Activated T-cell treated with anti-CD3 and anti-CD28 coated beads, Interleukin-2, amount 50 U/mL, for 4 hours (primary cell): ENCODE measurements around the gene HPCAL1. TPM values are rescaled to one million over a fixed set of nuclear protein-coding genes. Genes with fewer than 3 reads are reported as not detected.

Experiments used
- ATAC-seq, 2 donors: fragments of 200-7000 bp; cut with Tn5 transposase; one replicate each; pipeline ENCODE4 v1.10.0; 2021
- DNase-seq: peaks from one replicate; pipeline ENCODE4 v3.0.0-alpha.2; 2020
- H3K27me3 Mint-ChIP-seq: one replicate; pipeline ENCODE4 v1.8.0; 2021; ENCODE audit warnings: low read depth, mixed read lengths
- H3K36me3 Mint-ChIP-seq: one replicate; pipeline ENCODE4 v1.8.0; 2022; ENCODE audit warnings: mixed read lengths; ENCODE audit not compliant: insufficient read depth
- H3K4me1 Mint-ChIP-seq: one replicate; pipeline ENCODE4 v1.8.0; 2021; ENCODE audit warnings: low read depth, mixed read lengths
- H3K4me3 Mint-ChIP-seq: one replicate; pipeline ENCODE4 v1.8.0; 2021; ENCODE audit warnings: mild to moderate bottlenecking, moderate library complexity, mixed read lengths
- H3K9me3 Mint-ChIP-seq: one replicate; pipeline ENCODE4 v1.8.0; 2021; ENCODE audit warnings: mixed read lengths
- total RNA-seq, 3 donors: library from RNA; stranded (reverse); gene quantifications; one replicate each; pipeline ENCODE4 v1.2.1, GENCODE V29; 2021

HPCAL1 gene
- total RNA-seq, 3 donors from 2014 or later, result 40.8 to 44.7 (median 43.3) TPM

DNA sequence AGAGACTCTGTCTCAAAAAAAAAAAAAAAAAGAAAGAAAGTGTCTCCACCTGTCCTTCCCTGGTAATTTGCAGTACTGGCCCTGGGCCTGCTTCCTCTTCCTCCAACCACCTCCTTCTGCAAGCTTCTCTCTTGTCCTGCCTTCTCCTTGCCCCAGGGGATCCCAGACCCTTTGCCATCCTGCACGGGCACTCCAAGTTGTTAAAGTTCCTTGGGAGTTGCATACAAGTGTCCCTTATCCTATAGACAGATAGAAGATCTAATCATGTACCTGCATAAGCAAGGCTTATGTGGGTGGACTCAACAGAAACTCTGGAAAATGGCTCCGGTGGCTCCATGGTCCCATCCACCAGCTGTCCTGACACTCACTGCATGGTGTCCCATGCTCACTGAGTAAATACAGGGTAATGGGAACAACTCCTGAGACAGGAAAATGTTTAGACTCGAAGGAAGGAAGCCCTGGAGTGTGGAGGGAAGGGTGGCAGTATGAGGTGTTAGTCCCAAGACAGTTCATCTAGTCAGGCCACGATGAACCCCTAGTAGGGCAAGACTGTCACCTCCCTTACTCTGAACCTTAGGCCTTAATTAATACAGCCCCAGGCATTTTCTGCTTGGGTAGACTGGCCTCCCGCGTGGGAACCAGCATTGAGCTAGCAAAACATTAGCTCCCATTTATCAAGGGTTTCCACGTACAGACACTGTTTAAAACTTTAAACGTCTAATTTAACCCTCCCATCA, 128.3 kb downstream of the HPCAL1 start:
- no peak for ATAC-seq
- no peaks in the 10 kb centered on the region for H3K9me3 Mint-ChIP-seq
- no peak for DNase-seq
- no peak overlapping the region for H3K4me3 Mint-ChIP-seq
- peaks cover 10% of the 10 kb centered on the region for H3K36me3 Mint-ChIP-seq
- H3K4me1 Mint-ChIP-seq, result peaks cover 12% of the 10 kb centered on the region
- peaks cover 11% of the 10 kb centered on the region for H3K27me3 Mint-ChIP-seq

DNA sequence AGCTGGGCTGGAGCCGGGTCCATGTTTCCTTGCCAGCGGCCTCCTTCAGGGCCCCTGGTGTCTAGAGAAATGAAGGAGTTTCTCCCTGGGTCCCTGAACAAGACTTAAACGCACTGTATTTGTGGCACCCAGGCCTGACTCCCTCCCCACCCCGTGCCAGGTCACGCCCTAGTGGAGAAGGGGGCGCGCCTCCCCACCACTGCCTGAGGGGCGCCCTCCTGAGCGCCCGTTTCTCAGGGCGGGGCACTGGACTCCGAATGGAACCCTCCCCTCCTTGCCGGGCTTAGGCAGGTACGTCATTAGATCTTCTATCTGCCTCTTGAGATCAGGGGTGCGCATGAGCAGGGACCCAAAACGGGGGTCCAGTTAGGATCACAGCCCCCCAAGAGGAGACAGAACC, 129.1 kb downstream of the HPCAL1 start:
- ATAC-seq, result no peak
- H3K36me3 Mint-ChIP-seq, result peaks cover 8% of the 10 kb centered on the region
- H3K4me1 Mint-ChIP-seq, result peaks cover 12% of the 10 kb centered on the region
- peaks cover 11% of the 10 kb centered on the region for H3K27me3 Mint-ChIP-seq
- DNase-seq, result no peak
- H3K9me3 Mint-ChIP-seq, result no peaks in the 10 kb centered on the region
- peak overlapping the region; percentile 26 for H3K4me3 Mint-ChIP-seq

GRCh38 chr2:10432311-10433181, 129.8 kb downstream of the HPCAL1 start:
- peaks cover 2% of the 10 kb centered on the region for H3K36me3 Mint-ChIP-seq
- peaks cover 12% of the 10 kb centered on the region for H3K4me1 Mint-ChIP-seq
- H3K9me3 Mint-ChIP-seq, result no peaks in the 10 kb centered on the region
- H3K4me3 Mint-ChIP-seq, result peak overlapping the region; percentile 26
- peaks cover 11% of the 10 kb centered on the region for H3K27me3 Mint-ChIP-seq
- peak; percentile 19 to 68 for ATAC-seq
- no peak for DNase-seq

DNA sequence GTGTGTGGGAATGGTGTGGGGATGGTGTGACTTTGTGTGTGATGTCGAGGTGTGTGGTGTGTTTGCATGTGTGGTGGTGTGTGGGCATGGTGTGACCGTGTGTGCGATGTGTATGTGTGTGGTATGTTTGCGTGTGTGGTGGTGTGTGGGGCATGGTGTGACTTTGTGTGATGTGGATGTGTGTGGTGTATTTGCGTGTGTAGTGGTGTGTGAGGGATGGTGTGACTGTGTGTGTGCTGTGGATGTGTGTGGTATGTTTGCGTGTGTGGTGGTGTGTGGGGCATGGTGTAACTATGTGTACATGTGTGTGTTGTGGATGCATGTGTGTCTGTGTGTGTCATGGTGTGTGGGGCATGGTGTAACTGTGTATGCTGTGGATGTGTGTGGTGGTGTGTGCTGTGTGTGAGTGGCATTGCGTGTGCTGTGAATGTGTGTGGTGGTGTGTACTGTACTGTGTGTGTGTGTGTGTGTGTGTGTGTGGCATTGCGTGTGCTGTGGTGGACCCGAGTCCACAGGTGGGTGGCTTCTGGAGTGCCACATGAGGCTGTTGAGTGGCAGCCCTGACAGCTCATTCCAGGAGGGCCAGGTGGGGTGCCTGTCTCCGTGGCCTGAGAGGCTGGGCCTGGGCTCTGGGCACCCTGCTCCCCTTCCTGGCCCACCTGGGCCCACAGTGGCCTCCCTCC, 130.7 kb downstream of the HPCAL1 start:
- ATAC-seq, result no peak
- H3K27me3 Mint-ChIP-seq, result peaks cover 11% of the 10 kb centered on the region

GRCh38 chr2:10433947-10434885, 131.5 kb downstream of the HPCAL1 start:
- no peak for DNase-seq
- peaks cover 12% of the 10 kb centered on the region for H3K4me1 Mint-ChIP-seq
- no peak for ATAC-seq
- no peaks in the 10 kb centered on the region for H3K9me3 Mint-ChIP-seq
- H3K4me3 Mint-ChIP-seq, result no peak overlapping the region
- peaks cover 11% of the 10 kb centered on the region for H3K27me3 Mint-ChIP-seq
- peaks cover 2% of the 10 kb centered on the region for H3K36me3 Mint-ChIP-seq

More for the DNA sequence above, 130.7 kb downstream of the HPCAL1 start:
- no peak overlapping the region for H3K4me3 Mint-ChIP-seq
- H3K9me3 Mint-ChIP-seq, result no peaks in the 10 kb centered on the region
- peaks cover 12% of the 10 kb centered on the region for H3K4me1 Mint-ChIP-seq
- no peaks in the 10 kb centered on the region for H3K36me3 Mint-ChIP-seq
- no peak for DNase-seq

GRCh38 chr2:10434886-10435819, 132.4 kb downstream of the HPCAL1 start:
- Mint-ChIP-seq H3K4me1 (peaks cover 12% of the 10 kb centered on the region), H3K9me3 (no peaks in the 10 kb centered on the region), H3K36me3 (peaks cover 11% of the 10 kb centered on the region), H3K4me3 (no peak overlapping the region), H3K27me3 (peaks cover 11% of the 10 kb centered on the region)
- ATAC-seq (peak; percentile 66), DNase-seq (peak; percentile 65)

DNA sequence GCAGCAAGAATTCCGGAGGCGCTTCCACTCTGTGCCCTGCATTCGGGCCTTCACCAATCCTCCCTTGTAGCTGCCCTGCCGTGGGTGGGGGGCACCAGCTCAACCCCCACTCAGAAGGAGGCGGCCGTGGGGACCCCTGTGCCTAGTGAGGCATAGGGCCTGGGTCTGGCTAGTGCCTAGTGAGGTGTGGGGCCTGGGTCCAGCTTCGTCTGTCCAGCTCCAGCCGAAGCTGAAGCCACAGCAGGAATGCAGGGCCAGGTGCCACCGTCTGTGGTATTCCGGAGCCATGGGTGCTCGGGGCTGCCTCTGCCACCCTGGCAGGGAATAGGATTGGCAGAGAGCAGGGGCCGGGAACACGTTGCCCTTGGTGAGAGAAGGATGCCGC, 133.1 kb downstream of the HPCAL1 start:
- Mint-ChIP-seq H3K27me3 (peaks cover 11% of the 10 kb centered on the region), H3K36me3 (peaks cover 18% of the 10 kb centered on the region), H3K4me3 (no peak overlapping the region), H3K9me3 (no peaks in the 10 kb centered on the region), H3K4me1 (peaks cover 12% of the 10 kb centered on the region)
- no peak for DNase-seq
- ATAC-seq, result no peak

DNA sequence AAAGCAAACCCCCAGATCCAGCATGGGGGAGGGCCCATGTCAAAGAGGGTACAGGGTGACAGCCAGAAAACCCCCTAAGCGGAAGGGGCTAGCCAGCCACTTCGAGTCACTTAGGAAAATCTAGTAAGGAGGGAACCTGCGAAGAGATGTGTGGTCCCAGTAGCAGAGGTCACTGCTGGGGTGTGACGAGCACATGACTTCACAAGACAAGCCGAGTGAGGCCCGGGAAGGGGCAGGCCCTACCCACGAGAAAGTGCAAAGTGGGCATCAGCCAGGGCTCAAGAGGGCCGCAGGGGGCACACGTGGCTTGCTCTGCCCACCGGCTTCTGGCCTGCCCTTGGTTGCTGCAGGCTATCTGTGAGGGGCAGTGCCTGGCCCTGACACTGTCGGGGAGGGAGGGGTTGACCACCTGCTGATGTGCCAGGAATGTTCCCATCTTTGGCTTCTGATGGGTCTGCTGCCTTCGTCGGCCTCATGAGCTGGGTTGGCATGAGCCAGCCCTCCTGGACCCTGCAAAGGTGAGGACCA, 133.9 kb downstream of the HPCAL1 start:
- H3K4me3 Mint-ChIP-seq, result no peak overlapping the region
- DNase-seq (no peak), ATAC-seq (no peak)
- H3K9me3 Mint-ChIP-seq, result no peaks in the 10 kb centered on the region
- peaks cover 23% of the 10 kb centered on the region for H3K36me3 Mint-ChIP-seq
- peaks cover 16% of the 10 kb centered on the region for H3K4me1 Mint-ChIP-seq
- H3K27me3 Mint-ChIP-seq, result peaks cover 11% of the 10 kb centered on the region

- Mint-ChIP-seq H3K9me3 (no peaks in the 10 kb centered on the region), H3K4me3 (no peak overlapping the region), H3K4me1 (peaks cover 20% of the 10 kb centered on the region), H3K27me3 (peaks cover 6% of the 10 kb centered on the region), H3K36me3 (peaks cover 32% of the 10 kb centered on the region)
- DNase-seq, result no peak
- ATAC-seq, result no peak
Observed at GRCh38 chr2:10437806-10438205, 135.1 kb downstream of the HPCAL1 start.

- no peak overlapping the region for H3K4me3 Mint-ChIP-seq
- H3K4me1 Mint-ChIP-seq, result peaks cover 21% of the 10 kb centered on the region
- DNase-seq (no peak), ATAC-seq (no peak)
- H3K36me3 Mint-ChIP-seq, result peaks cover 40% of the 10 kb centered on the region
- H3K27me3 Mint-ChIP-seq, result no peaks in the 10 kb centered on the region
- H3K9me3 Mint-ChIP-seq, result no peaks in the 10 kb centered on the region
Observed at GRCh38 chr2:10438688-10439087, 136.0 kb downstream of the HPCAL1 start.

GRCh38 chr2:10439185-10439879, 136.6 kb downstream of the HPCAL1 start:
- Mint-ChIP-seq H3K4me1 (peaks cover 26% of the 10 kb centered on the region), H3K27me3 (no peaks in the 10 kb centered on the region), H3K4me3 (no peak overlapping the region), H3K36me3 (peaks cover 47% of the 10 kb centered on the region), H3K9me3 (no peaks in the 10 kb centered on the region)
- DNase-seq (no peak), ATAC-seq (no peak)

DNA sequence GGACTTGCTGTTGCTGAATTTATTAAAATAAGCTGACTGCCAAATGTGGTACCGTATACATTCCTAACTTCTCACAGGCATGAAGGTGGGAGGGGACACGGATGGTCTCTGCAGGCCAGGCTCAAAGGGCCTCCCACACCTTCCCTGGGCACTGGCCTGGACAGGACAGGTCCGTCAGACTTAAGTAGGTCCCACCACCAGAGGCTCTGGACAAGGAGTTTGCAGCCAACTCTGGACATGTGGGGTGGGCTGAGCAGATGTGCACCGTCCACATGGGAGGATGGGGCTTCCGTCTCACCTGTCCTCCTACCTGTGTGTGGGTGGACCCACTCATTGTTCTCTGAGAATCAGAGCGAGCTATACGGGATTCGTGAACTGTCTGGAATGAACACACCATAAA, 137.3 kb downstream of the HPCAL1 start:
- H3K4me1 Mint-ChIP-seq, result peaks cover 30% of the 10 kb centered on the region

More for the DNA sequence above, 137.3 kb downstream of the HPCAL1 start:
- ATAC-seq (no peak), DNase-seq (no peak)
- no peaks in the 10 kb centered on the region for H3K27me3 Mint-ChIP-seq
- no peak overlapping the region for H3K4me3 Mint-ChIP-seq
- H3K36me3 Mint-ChIP-seq, result peaks cover 53% of the 10 kb centered on the region
- H3K9me3 Mint-ChIP-seq, result no peaks in the 10 kb centered on the region
